Activated T-cell treated with anti-CD3 and anti-CD28 coated beads, Interleukin-2, amount 50 U/mL, for 72 hours (primary cell): ENCODE measurements around the gene CSNK1G1. TPM values are rescaled to one million over a fixed set of nuclear protein-coding genes. Genes with fewer than 3 reads are reported as not detected.
"Not testable (repeated sequence)": the region's sequence is repeated elsewhere in the genome, so short reads cannot be mapped to it uniquely, and the experiment has no call there.

ENCODE experiments used
- ATAC-seq, 2 donors: fragments of 150-1000 bp; cut with Tn5 transposase; replicated peaks in 1 of 2; 2 replicates each; pipeline ENCODE4 v1.10.0; 2021; ENCODE audit warnings: moderate library complexity in 2 of 2, mild to moderate bottlenecking in 1 of 2
- DNase-seq, 2 donors: peaks; one replicate each; pipeline ENCODE4 v3.0.0; 2021 to 2022; ENCODE audit warnings: mixed read lengths in 1 of 2
- H3K27ac Mint-ChIP-seq: one replicate; pipeline ENCODE4 v1.8.0; 2022; ENCODE audit warnings: mild to moderate bottlenecking, moderate library complexity, mixed read lengths
- H3K27me3 Mint-ChIP-seq: one replicate; pipeline ENCODE4 v1.8.0; 2022; ENCODE audit warnings: low read depth, mixed read lengths
- H3K36me3 Mint-ChIP-seq, 2 donors: one replicate each; pipeline ENCODE4 v1.8.0; 2022; ENCODE audit warnings: mixed read lengths in 2 of 2, mild to moderate bottlenecking in 1 of 2; ENCODE audit not compliant: insufficient read depth in 2 of 2
- H3K4me1 Mint-ChIP-seq: one replicate; pipeline ENCODE4 v1.8.0; 2022; ENCODE audit warnings: low read depth, mixed read lengths
- H3K4me3 Mint-ChIP-seq, 2 donors: one replicate each; pipeline ENCODE4 v1.8.0; 2022; ENCODE audit warnings: mild to moderate bottlenecking in 2 of 2, mixed read lengths in 2 of 2, moderate library complexity in 2 of 2
- H3K9me3 Mint-ChIP-seq, 2 donors: one replicate each; pipeline ENCODE4 v1.8.0; 2022; ENCODE audit warnings: mixed read lengths in 2 of 2
- total RNA-seq, 2 donors: library from RNA; stranded (reverse); gene quantifications; one replicate each; pipeline ENCODE4 v1.2.3, GENCODE V29; 2022

CSNK1G1 gene
- total RNA-seq, 2 donors from 2014 or later = 29.4 to 31.3 TPM

DNA sequence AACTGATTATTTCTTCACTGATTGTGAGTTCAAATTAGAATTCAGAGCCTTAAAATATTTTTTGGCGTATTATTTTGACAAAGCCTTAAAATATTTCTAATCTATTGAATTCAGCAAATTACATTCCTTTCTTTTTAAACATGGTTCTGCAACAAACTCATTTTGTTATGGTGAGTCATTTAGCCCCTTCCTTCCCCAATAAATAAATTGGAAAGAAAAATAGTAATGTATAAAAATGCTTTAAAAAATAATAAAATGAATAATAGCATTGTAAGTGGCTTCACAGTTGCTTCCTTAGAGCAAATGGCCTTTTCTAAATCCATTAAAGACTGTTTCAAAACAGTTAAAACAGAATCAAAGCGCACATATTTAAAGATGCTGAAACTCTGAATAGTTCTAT lies 12.1 kb downstream of the CSNK1G1 start:
- no peaks in the 10 kb centered on the region for H3K9me3 Mint-ChIP-seq
- no peak overlapping the region for H3K27ac Mint-ChIP-seq
- no peak for DNase-seq
- H3K27me3 Mint-ChIP-seq = no peaks in the 10 kb centered on the region
- H3K36me3 Mint-ChIP-seq = peaks cover 0 to 4% of the 10 kb centered on the region in 2 donors
- ATAC-seq = no peak
- peaks cover 4% of the 10 kb centered on the region for H3K4me1 Mint-ChIP-seq
- no peak overlapping the region for H3K4me3 Mint-ChIP-seq

DNA sequence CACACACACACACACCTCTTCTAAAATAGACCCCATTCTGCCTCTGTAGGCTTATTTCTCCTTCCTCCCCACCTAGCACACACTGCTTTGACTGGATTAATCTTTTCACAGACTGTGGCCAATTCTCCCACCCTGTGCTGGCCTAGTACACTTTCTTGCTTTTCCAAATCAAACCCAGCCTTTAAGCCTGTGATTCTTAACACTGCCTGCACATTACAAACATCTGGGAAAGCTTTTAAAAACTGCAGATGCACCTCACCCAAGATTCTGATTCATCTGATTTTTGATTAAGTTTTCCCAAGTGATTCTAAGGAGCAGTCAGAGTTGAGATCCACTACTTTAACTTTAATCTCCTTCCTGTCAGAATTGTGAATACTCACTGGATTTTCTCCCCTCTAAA lies 12.8 kb downstream of the CSNK1G1 start:
- no peak overlapping the region for H3K4me3 Mint-ChIP-seq
- H3K36me3 Mint-ChIP-seq = peaks cover 0 to 4% of the 10 kb centered on the region in 2 donors
- no peaks in the 10 kb centered on the region for H3K9me3 Mint-ChIP-seq
- no peak for ATAC-seq
- peaks cover 4% of the 10 kb centered on the region for H3K4me1 Mint-ChIP-seq
- no peaks in the 10 kb centered on the region for H3K27me3 Mint-ChIP-seq
- H3K27ac Mint-ChIP-seq = no peak overlapping the region
- no peak for DNase-seq

DNA sequence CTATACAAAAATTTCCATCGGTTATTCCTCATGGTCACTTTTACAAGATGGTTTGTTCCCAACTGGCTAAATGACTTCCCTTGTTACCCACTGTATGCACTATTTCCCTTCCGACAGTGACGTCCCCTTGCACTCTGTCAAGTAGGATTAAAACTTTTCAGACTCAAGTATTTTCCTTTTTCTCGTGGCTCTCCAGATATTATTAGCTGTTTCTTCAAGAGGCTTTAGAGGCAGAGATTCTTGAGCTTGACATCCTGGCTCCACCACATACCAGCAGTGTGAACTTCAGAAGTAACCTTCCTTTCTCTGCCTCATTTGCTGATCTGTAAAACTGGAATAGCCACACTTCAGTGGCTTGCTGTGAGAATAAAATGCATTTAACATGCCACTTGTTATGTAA lies 14.0 kb downstream of the CSNK1G1 start:
- Mint-ChIP-seq H3K9me3 (no peaks in the 10 kb centered on the region), H3K27me3 (no peaks in the 10 kb centered on the region), H3K4me1 (peaks cover 5% of the 10 kb centered on the region), H3K4me3 (no peak overlapping the region), H3K36me3 (peaks cover 0 to 2% of the 10 kb centered on the region in 2 donors), H3K27ac (no peak overlapping the region)
- DNase-seq (no peak), ATAC-seq (no peak)

DNA sequence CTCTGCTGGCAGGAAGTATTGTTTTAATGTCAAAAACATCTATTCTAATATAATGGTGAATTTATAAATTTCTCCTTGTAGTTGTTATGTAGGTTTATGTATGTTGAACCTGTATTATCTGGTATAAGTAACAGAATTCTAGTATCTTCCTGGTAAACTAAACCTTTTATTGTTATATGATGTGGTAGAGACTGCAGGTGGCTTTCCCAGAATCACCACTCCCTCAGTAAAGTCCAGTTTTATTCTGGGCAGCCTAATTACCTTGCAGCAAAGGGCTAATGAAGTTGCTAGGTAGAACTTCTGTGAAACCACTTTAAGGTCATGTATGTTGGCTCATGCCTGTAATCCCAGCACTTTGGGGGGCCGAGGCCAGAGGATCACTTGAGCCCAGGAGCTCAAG lies 15.6 kb downstream of the CSNK1G1 start:
- no peak overlapping the region for H3K27ac Mint-ChIP-seq
- ATAC-seq (no peak), DNase-seq (no peak)
- peaks cover 0 to 2% of the 10 kb centered on the region in 2 donors for H3K36me3 Mint-ChIP-seq
- H3K9me3 Mint-ChIP-seq = no peaks in the 10 kb centered on the region
- no peak overlapping the region for H3K4me3 Mint-ChIP-seq
- no peaks in the 10 kb centered on the region for H3K27me3 Mint-ChIP-seq
- H3K4me1 Mint-ChIP-seq = peaks cover 19% of the 10 kb centered on the region

DNA sequence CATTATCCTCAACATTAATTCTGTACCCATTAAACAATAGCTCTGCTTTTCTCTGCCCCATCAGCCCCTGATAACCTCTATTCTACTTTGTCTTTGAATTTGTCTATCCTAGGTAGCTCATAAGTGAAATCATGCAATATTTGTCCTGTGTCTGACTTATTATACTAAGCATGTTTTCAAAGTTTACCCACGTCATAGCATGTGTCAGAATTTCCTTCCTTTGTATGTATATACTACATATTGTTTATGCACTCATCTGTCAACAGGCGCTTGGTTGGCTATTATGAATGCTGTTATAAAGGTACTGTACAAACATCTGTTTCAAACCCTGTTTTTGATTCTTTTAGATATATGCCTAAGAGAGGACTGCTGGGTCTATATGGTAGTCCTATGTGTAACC lies 18.2 kb downstream of the CSNK1G1 start:
- peak overlapping the region; percentile 21 for H3K27ac Mint-ChIP-seq
- no peak for DNase-seq
- no peaks in the 10 kb centered on the region for H3K9me3 Mint-ChIP-seq
- no peaks in the 10 kb centered on the region for H3K27me3 Mint-ChIP-seq
- peaks cover 34% of the 10 kb centered on the region for H3K4me1 Mint-ChIP-seq
- H3K4me3 Mint-ChIP-seq = no peak overlapping the region
- ATAC-seq = no peak
- H3K36me3 Mint-ChIP-seq = peaks cover 0 to 1% of the 10 kb centered on the region in 2 donors

DNA sequence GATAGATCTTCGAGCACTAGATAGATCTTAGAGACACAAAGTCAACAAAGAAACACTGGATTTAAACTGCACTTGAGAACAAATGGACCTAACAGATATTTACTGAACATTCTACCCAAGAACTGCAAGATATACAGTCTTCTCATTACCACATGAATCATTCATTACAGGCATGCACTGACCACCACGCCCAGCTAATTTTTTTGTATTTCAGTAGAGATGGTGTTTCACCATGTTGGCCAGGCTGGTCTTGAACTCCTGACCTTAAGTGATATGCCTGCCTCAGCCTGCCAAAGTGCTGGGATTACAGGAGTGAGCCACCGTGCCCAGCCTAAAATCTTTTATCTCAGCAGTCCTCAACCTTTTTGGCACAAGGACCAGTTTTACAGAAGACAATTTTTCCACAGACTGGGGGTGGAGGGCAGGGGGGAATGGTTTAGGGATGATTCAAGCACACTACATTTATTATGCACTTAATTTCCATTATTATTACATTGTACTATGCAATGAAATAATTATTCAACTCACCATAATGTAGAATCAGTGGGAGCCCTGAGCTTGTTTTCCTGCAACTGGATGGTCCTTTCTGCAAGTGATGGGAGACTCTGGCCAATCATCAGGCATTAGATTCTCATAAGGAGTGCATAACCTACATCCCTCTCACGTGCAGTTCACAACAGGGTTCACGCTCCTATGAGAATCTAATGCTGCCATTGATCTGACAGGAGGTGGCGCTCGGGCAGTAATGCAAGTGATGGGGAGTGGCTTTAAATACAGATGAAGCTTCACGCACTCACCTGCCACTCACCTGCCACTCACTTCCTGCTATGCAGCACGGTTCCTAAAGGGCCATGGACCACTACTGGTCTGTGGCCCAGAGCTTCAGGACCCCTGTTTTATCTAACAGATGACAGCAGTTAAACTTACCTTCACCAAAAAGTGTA lies 21.7 kb downstream of the CSNK1G1 start:
- Mint-ChIP-seq H3K4me3 (peak overlapping the region in 1 of 2 donors; percentile 58), H3K4me1 (peaks cover 34% of the 10 kb centered on the region), H3K27ac (peak overlapping the region; percentile 85), H3K9me3 (no peaks in the 10 kb centered on the region), H3K27me3 (no peaks in the 10 kb centered on the region), H3K36me3 (no peaks in the 10 kb centered on the region)
- ATAC-seq (peak; percentile 31 to 33), DNase-seq (peak; percentile 5 to 19)

DNA sequence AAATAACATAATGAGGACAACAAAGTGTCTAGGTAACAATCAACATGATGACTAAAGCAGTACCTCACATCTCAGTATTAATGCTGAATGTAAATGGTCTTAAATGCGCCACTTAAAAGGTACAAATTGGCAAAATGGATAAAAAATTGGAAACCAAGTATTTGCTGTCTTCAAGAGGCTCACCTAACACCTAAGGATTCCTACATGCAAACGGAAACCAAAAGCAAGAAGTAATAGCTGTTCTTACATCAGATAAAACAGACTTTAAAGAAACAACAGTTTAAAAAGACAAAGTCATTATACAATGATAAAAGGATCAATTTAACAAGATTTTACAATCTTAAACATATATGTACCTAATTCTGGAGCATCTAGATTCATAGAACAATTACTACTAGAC lies 22.5 kb downstream of the CSNK1G1 start:
- DNase-seq (no peak), ATAC-seq (no peak)
- Mint-ChIP-seq H3K9me3 (no peaks in the 10 kb centered on the region), H3K27ac (peak overlapping the region; percentile 85), H3K4me1 (peaks cover 34% of the 10 kb centered on the region), H3K27me3 (no peaks in the 10 kb centered on the region), H3K36me3 (no peaks in the 10 kb centered on the region), H3K4me3 (peak overlapping the region in 1 of 2 donors; percentile 58)

DNA sequence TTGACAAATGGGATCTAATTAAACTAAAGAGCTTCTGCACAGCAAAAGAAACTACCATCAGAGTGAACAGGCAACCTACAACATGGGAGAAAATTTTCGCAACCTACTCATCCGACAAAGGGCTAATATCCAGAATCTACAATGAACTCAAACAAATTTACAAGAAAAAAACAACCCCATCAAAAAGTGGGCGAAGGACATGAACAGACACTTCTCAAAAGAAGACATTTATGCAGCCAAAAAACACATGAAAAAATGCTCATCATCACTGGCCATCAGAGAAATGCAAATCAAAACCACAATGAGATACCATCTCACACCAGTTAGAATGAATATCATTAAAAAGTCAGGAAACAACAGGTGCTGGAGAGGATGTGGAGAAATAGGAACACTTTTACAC lies 24.3 kb downstream of the CSNK1G1 start:
- not testable (repeated sequence) for ATAC-seq

DNA sequence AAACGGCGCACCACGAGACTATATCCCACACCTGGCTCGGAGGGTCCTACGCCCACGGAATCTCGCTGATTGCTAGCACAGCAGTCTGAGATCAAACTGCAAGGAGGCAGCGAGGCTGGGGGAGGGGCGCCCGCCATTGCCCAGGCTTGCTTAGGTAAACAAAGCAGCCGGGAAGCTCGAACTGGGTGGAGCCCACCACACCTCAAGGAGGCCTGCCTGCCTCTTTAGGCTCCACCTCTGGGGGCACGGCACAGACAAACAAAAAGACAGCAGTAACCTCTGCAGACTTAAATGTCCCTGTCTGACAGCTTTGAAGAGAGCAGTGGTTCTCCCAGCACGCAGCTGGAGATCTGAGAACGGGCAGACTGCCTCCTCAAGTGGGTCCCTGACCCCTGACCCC lies 29.0 kb downstream of the CSNK1G1 start:
- H3K4me3 Mint-ChIP-seq, DNase-seq, H3K36me3 Mint-ChIP-seq, ATAC-seq, H3K27me3 Mint-ChIP-seq, H3K9me3 Mint-ChIP-seq, H3K27ac Mint-ChIP-seq, H3K4me1 Mint-ChIP-seq: not testable (repeated sequence)

More for the DNA sequence above, 24.3 kb downstream of the CSNK1G1 start:
- H3K4me3 Mint-ChIP-seq, H3K9me3 Mint-ChIP-seq, H3K27me3 Mint-ChIP-seq, H3K36me3 Mint-ChIP-seq, H3K27ac Mint-ChIP-seq, DNase-seq: not testable (repeated sequence)
- peaks cover 30% of the 10 kb centered on the region for H3K4me1 Mint-ChIP-seq

DNA sequence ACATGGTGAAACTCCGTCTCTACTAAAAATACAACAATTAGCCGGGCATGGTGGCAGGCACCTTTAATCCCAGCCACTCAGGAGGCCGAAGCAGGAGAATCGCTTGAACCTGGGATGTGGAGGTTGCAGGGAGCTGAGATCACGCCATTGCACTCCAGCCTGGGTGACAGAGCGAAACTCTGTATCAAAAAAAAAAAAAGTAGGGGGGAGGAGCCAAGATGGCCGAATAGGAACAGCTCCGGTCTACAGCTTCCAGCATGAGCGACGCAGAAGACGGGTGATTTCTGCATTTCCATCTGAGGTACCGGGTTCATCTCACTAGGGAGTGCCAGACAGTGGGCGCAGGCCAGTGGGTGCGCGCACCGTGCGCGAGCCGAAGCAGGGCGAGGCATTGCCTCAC lies 29.5 kb downstream of the CSNK1G1 start:
- H3K4me3 Mint-ChIP-seq, DNase-seq, H3K36me3 Mint-ChIP-seq, H3K9me3 Mint-ChIP-seq, H3K27me3 Mint-ChIP-seq, H3K27ac Mint-ChIP-seq, ATAC-seq, H3K4me1 Mint-ChIP-seq: not testable (repeated sequence)

DNA sequence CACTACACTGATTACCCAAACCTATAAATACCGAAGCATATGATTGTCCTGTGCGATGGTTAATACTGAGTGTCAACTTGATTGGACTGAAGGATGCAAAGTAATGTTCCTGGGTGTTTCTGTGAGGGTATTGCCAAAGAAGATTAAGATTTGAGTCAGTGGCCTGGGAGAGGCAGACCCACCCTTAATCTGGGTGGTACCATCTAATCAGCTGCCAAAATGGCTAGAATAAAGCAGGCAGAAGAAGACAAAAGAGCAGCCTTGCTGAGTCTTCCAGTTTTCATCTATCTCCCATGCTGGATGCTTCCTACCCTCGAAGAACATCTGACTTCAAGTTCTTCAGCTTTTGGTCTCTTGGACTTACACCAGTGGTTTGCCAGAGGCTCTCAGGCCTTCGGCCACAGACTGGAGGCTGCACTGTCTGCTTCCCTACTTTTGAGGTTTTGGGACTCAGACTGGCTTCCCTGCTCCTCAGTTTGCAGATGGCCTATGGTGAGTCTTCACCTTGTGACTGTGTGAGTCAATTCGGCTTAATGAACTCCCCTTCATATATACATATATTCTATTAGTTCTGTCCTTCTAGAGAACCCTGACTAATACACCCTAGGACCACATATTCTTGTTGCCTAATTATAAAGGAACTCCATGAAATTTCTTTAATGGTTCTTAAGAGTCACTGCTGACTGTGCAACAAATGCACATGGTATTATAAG lies 31.7 kb downstream of the CSNK1G1 start:
- H3K27me3 Mint-ChIP-seq = no peaks in the 10 kb centered on the region
- no peaks in the 10 kb centered on the region for H3K9me3 Mint-ChIP-seq
- H3K4me3 Mint-ChIP-seq = no peak overlapping the region
- peaks cover 6% of the 10 kb centered on the region for H3K4me1 Mint-ChIP-seq
- no peak for ATAC-seq
- no peaks in the 10 kb centered on the region for H3K36me3 Mint-ChIP-seq
- peak overlapping the region; percentile 54 for H3K27ac Mint-ChIP-seq
- DNase-seq = no peak

DNA sequence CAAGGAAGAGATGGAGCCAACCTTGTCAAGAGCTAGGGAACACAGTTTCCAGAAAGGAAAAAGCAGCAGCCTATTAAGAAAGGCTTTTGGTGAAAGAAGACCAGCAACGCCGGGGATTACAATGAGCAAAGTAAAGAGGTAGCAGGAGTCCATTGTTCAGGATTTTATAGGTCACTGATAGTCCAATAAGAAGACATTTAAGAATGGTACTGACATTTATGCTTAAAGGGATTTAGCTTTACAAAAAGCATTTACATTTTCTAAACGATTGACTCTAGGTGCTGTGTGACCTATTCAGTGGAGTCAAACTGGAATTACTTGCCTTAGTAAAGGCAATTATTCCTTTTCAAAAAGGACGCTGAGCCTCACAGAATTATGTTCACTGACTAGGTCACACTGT lies 40.8 kb downstream of the CSNK1G1 start:
- no peak for ATAC-seq
- no peak overlapping the region for H3K27ac Mint-ChIP-seq
- H3K4me1 Mint-ChIP-seq = peaks cover 11% of the 10 kb centered on the region
- H3K27me3 Mint-ChIP-seq = no peaks in the 10 kb centered on the region
- H3K9me3 Mint-ChIP-seq = no peaks in the 10 kb centered on the region
- H3K4me3 Mint-ChIP-seq = no peak overlapping the region
- no peaks in the 10 kb centered on the region for H3K36me3 Mint-ChIP-seq
- DNase-seq = no peak

DNA sequence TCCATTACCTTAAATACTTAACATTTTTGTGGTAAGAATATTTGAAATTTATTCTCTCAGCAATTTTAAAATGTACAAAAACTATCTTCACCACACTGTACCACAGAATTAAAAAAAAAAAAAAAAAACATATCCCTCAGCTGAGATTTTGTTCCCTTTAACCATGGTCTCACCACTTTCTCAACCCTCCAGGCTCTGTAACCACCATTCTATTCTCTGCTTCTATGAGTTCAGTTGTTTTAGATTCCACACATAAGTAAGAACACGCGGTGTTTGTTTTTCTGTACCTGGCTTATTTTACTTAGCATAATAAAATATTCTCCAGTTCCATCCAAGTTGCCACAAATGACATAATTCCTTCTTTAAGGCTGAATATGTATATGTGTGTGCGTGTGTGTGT lies 41.5 kb downstream of the CSNK1G1 start:
- no peaks in the 10 kb centered on the region for H3K9me3 Mint-ChIP-seq
- no peak overlapping the region for H3K4me3 Mint-ChIP-seq
- no peaks in the 10 kb centered on the region for H3K27me3 Mint-ChIP-seq
- no peak for ATAC-seq
- H3K27ac Mint-ChIP-seq = no peak overlapping the region
- DNase-seq = no peak
- H3K36me3 Mint-ChIP-seq = no peaks in the 10 kb centered on the region
- H3K4me1 Mint-ChIP-seq = peaks cover 11% of the 10 kb centered on the region
